HG03520 (cell line): ENCODE data around the gene RNF32.
"Not testable (repeated sequence)": the region's sequence is repeated elsewhere in the genome, so short reads cannot be mapped to it uniquely, and the experiment has no call there.

Source experiments
- ATAC-seq: cut with Tn5 transposase; IDR thresholded peaks from one replicate; pipeline ENCODE4 v1.9.1; 2021; ENCODE audit warnings: mild to moderate bottlenecking, moderate library complexity; ENCODE audit not compliant: unreplicated experiment

The RNF32 gene

GRCh38 chr7:156639426-156640256 lies 933 bp upstream of the RNF32 start:
- no peak for ATAC-seq

- ATAC-seq = peak; percentile 60
These were observed 443 bp downstream of the RNF32 start for GRCh38 chr7:156640949-156641485.

DNA sequence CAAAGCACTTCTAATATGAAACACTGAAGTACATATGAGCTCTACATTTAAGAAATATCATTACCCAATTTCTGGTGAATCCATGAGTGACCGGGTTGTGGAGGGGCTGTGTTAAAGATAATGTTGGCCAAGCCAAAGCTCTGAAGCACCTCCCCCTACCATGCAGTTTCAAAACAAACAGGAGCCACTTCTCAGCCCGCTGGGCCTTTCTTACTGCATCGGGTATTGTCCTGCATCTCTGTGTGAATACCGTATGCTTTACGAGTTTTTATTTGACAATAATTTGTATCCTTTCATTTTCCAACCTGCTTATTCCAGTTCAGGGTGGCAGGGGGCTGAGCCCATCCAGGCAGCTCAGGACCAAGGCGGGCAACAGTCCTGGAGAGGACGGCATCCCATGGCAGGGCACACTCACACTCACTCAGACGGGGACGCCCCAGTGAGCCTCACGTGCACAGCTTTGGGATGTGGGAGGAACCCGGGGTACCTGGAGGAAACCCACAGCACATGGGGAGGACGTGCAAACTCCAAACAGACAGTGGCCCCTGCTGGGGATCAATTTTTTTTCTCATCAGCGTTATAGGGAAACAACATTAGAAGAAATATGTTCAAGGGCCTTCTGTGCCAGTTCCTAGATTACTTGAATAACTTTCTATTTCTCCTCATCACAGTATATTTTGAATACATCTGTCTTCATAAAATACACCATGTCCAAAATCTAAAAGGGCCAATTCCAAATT lies 1.9 kb downstream of the RNF32 start:
- ATAC-seq = no peak

DNA sequence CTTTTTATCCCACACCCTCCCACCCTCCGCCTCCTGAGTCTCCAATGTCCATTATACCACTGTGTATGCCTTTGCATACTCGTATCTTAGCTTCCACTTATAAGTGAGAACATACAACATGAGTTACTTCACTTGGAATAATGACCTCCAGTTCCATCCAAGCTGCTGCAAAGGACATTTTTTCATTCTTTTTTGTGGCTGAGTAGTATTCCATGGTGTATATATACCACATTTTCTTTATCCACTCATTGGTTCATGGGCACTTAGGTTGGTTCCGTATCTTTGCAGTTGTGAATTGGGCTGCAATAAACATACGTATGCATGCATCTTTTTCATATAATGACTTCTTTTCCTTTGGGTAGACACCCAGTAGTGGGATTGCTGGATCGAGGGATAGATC lies 6.8 kb downstream of the RNF32 start:
- not testable (repeated sequence) for ATAC-seq

DNA sequence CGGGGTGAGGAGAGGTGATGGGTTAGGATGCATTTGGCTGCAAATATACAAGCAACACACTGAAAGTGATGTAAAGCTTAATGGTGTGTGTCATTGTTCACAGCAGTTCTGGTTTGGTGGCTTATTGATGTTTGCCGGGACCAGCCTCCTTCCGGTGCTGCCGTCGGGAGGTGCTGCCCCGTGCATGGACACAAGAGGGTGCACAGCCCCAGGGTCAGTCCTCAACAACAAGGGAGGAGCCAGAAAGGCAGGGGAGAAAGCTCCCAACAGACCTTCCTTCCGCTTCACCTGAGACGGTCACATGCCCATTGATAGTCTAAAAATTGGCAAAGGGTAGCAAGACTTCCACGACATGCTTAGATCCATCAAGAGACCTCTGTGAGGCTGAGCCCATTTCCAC lies 9.5 kb downstream of the RNF32 start:
- no peak for ATAC-seq

DNA sequence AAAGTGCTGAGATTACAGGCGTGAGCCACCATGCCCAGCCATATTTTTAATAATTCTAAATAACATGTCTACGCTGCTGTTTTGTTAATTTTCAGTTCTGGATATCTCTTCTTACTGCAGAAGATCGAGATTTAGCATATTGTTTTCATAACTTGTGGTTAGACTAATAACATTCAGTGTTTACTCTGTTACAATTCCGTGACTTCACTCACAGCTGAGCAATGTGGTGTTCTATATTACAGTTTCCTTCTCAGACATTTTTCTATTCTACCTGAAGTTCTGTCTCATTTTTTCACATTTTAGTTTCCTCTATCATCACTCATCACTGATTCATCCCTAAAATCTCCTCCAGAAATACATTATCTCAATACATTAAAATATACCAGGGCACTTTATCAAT lies 10.9 kb downstream of the RNF32 start:
- ATAC-seq = no peak

DNA sequence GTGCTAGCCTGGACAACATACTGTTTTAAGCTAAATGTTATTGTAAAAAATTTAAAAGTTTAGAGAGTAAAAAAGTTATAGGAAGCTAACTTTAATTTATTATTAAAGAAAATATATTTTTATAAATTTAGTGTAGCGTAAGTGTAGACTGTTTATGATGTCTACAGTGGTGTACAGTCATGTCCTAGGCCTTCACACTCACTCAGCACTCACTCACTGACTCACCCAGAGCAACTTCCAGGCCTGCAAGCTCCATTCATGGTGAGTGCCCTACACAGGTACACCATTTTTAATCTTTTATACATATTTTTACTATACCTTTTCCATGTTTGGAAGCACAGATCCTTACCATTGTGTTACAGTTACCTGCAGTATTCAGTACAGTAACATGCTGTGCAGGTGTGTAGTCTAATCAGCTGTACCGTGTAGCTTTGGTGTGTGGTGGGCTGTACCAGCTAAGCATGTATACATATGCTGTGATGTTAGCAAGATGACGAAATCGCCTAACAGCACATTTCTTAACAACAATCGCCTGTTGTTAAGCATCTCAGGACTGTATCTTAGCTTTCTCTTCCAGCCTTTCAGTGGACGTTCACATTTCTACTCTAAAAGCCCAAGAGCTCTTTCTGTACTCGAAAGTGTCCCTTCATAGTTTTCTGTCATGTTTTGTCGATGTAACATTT lies 12.5 kb downstream of the RNF32 start:
- no peak for ATAC-seq

DNA sequence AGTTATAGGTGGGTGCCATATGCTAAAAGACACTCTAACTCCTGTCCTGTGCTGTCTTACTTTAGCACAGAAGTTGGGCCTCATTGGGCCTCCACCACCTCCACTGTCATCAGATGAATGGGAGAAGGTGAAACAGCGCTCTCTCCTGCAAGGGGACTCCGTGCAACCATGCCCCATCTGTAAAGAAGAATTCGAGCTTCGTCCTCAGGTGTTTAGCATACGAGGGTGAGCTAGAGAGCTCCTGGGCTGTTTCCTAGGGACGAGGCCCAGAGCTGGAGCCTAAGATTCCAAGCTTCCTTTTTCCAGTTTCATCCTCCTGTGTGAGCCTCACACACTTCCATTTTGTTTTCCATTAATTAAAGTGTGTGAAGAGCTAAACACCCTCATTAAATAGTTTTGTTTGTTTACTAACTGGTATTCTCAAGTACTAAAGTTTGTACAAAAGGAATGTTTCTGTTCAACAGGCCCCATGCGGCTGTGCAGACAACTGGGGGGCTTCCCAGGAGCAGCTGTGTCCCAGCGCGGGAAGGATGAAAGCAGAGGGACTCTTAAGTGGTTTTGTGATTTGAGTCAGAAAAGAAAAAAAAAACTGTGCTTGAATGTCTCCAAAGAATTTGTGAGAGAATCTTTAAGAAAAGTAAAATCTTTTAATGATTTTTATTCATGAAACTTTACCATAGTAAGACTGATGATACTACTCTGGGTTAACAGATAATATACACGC lies 14.1 kb downstream of the RNF32 start:
- ATAC-seq = no peak

DNA sequence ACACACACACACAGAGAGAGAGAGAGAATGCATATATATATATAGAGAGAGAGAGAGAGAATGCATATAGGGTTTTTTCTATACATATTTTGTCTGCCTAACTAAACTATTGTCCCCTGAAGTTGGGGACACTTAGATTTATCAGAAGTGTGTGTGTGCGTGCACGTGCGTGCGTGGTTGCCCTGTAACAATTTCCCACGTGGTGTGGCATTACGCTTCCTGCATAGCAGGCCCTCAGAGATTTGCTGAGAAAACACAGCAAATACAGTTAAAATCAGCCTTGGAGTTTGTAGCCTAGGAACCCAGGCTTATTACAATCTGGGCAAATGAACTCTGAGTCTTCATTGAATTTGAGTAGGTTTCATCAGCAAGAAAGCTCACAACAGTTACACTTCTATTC lies 14.7 kb downstream of the RNF32 start:
- ATAC-seq = no peak

DNA sequence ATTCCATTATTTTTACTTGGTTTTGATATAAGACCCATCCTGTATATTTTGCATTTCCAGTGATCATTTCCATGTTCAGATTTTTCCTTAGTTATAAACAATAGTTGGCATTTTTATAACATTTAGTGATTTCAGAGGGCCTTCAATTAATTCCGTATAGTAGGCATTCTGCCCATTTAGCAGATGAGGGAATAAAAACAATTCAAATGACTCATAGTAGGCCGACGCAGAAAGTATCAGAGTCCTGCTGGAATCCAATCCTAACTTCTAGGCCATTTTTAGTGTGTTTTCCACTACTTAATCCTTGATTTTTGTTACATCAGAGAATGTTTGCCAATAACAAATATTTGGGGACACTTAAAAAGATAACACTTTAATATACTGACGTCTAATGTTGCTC lies 15.4 kb downstream of the RNF32 start:
- ATAC-seq = no peak

- ATAC-seq = no peak
These were observed 16.0 kb downstream of the RNF32 start for GRCh38 chr7:156656598-156656997.

DNA sequence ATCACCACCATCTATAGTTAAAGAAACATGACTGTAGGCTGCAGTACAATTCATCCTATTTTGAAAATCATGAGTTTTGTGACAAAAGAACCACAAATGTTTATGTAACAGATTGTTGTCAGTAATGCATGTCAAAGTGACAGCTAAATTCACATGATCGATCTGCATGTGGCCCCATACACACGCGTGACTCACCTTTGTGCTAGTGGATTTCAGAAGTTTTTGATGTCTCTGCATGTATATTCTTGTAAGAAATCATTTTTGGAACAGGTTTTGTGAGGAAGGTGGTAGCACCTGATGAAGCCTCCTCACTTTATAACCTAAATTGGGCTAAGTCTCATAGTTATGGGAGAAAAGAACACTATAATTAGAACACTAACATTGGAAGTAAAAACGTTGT lies 17.1 kb downstream of the RNF32 start:
- ATAC-seq = no peak

DNA sequence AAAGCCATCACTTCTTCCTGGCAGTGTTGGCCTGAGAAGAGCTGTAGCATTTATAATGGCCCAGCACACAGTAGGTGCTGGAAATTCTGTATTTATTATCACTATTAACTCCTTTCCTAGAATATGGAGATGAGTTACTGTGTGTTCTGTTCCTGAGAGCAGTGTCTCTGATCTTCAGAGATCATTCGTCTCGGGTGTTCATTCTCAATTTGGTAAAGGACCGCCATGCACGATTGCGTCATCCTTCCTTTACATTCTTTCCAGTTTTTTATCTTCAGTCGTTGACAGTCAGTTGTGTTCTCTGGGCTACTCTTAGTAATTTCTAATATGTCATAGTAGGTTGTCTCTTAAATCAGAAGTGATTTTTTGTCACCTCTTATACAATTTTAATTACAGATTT lies 18.6 kb downstream of the RNF32 start:
- no peak for ATAC-seq

- no peak for ATAC-seq
These were observed 19.4 kb downstream of the RNF32 start for GRCh38 chr7:156659961-156660360.

DNA sequence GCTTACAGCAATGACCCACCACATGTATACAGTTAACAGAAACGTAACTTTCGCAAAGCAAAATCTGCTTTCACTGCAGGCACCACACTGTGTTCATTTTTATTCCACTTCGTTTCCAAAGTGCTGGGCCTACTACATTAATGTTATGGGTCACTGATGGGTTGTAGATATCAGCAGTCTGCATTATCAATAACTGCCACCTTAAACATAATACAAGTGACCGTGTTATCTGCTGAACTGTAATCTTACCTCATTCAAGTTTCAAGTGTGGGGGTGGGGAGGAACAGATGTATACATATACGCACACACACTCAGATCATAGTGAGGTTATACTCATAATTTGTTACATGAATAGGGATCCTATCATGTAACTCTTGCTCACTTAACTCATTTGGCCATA lies 21.1 kb downstream of the RNF32 start:
- no peak for ATAC-seq

GRCh38 chr7:156662277-156662676 lies 21.7 kb downstream of the RNF32 start:
- no peak for ATAC-seq

- no peak for ATAC-seq
These were observed 24.5 kb downstream of the RNF32 start for GRCh38 chr7:156665101-156665500.

- ATAC-seq = no peak
These were observed 26.0 kb downstream of the RNF32 start for GRCh38 chr7:156666368-156667109.

DNA sequence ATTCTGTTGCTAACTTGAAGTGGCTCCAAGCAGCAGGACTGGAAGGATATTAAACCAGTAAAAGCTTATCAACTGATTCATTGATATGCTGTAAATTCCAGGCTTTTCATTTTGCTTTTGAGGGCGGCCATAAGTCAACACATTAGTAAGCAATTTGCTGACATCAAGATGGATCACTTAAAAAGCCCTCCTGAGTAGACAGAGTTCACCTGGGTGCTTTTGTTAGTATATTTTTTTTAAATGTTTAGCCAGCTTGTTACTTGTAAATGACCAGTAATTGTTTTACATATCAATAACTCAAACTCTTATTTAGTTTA lies 26.5 kb downstream of the RNF32 start:
- ATAC-seq = no peak

- ATAC-seq = no peak
These were observed 27.7 kb downstream of the RNF32 start for GRCh38 chr7:156668130-156668741.
